Activated naive CD8-positive, alpha-beta T cell treated with anti-CD3 and anti-CD28 coated beads, Interleukin-2, amount 50 U/mL, for 24 hours (primary cell): ENCODE measurements around the gene ANXA2.
A peak's percentile ranks its signal among the peaks of the same experiment; 100 is the strongest.

ENCODE experiments used
- ATAC-seq: fragments of 150-1000 bp; cut with Tn5 transposase; one replicate; pipeline ENCODE4 v1.10.0; 2021
- DNase-seq: peaks from one replicate; pipeline ENCODE4 v3.0.0; 2021
- H3K27ac Mint-ChIP-seq: one replicate; pipeline ENCODE4 v1.8.0; 2021; ENCODE audit warnings: mild to moderate bottlenecking, mixed read lengths
- H3K27me3 Mint-ChIP-seq: one replicate; pipeline ENCODE4 v1.8.0; 2021; ENCODE audit warnings: mixed read lengths
- H3K36me3 Mint-ChIP-seq: one replicate; pipeline ENCODE4 v1.8.0; 2021; ENCODE audit warnings: low read depth, mixed read lengths
- H3K4me1 Mint-ChIP-seq: one replicate; pipeline ENCODE4 v1.8.0; 2021; ENCODE audit warnings: mixed read lengths
- H3K4me3 Mint-ChIP-seq: one replicate; pipeline ENCODE4 v1.8.0; 2021; ENCODE audit warnings: mild to moderate bottlenecking, moderate library complexity, mixed read lengths
- H3K9me3 Mint-ChIP-seq: one replicate; pipeline ENCODE4 v1.8.0; 2021; ENCODE audit warnings: mixed read lengths

ANXA2 gene

GRCh38 chr15:60355148-60355857, 42.5 kb downstream of the ANXA2 start:
- Mint-ChIP-seq H3K4me3 (no peak overlapping the region), H3K27me3 (no peaks in the 10 kb centered on the region), H3K4me1 (peaks cover 5% of the 10 kb centered on the region), H3K27ac (no peak overlapping the region), H3K9me3 (peaks cover 7% of the 10 kb centered on the region), H3K36me3 (peaks cover 58% of the 10 kb centered on the region)
- DNase-seq = no peak
- ATAC-seq = no peak

DNA sequence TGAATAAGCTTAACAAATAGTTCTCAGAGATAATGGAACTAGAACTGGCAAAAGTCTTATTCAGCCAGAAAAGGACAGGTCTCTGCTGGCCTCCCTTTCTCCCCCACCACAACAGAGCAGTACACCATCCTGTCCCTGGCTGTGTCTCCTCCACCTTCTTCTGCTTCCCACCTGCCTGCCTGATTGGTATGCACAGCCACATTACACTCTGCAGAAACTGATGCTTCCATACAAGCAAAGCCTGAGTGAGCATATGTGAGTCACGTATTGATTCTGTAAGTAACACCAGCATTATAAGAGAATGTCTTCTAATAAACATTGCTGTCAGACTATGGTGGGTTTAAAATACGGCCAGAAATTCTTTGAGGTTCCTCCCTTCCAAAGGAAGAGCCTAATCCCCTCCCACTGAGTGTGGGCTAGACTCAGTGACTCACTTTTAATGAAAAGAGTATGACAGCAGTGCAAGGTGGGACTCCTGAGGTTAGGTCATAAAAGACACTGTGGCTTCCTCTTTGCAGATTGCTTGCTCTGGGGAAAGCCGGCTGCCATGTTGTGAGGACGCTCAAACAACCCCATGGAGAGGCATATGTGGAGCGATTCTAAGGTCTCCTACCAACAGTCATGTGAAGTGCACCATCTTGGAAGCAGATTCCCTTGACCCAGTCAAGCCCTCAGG, 44.4 kb downstream of the ANXA2 start:
- Mint-ChIP-seq H3K27ac (no peak overlapping the region), H3K27me3 (no peaks in the 10 kb centered on the region), H3K4me1 (peaks cover 5% of the 10 kb centered on the region), H3K36me3 (peaks cover 56% of the 10 kb centered on the region), H3K4me3 (no peak overlapping the region), H3K9me3 (peaks cover 7% of the 10 kb centered on the region)
- peak; percentile 43 for ATAC-seq
- DNase-seq = no peak

DNA sequence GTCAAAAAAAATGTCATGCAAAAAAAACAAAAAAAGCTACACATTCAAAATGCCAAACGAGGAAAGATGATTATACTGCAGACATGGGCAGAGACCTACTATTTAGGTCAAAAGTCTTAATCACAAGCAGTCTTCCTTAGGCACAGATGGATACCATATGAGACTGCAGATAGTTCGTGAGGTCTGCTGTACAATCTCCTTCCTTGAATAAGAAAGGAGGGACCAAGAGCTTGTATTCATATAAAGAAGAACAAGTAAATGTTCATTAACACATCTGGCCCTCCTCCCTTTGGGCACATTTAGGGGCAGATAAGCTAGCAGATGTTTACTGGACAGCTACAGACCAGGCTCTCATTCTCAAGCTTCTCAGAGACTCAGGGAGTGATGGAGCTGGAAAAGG, 45.3 kb downstream of the ANXA2 start:
- H3K4me1 Mint-ChIP-seq = peaks cover 5% of the 10 kb centered on the region
- no peak for ATAC-seq
- no peak for DNase-seq
- H3K9me3 Mint-ChIP-seq = peaks cover 7% of the 10 kb centered on the region
- H3K27me3 Mint-ChIP-seq = no peaks in the 10 kb centered on the region
- H3K36me3 Mint-ChIP-seq = peaks cover 60% of the 10 kb centered on the region
- no peak overlapping the region for H3K27ac Mint-ChIP-seq
- no peak overlapping the region for H3K4me3 Mint-ChIP-seq

DNA sequence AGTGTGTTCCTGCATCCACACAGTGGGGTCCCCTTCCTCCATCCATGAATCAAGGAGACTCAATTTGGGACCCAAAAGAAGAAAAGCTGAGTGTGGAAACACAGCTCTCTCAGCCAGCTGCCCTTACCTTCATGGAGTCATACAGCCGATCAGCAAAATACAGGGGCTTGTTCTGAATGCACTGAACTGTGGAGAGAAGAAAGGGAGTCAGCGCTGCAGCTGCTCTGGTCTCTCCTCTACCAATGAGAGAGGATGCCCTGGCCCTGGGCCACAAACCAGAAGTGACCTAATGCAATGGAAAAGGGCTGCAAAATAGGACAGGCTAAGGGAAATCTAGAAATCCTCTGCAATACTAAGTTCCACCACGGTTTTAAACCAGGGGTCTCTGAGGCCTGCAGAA, 46.7 kb downstream of the ANXA2 start:
- Mint-ChIP-seq H3K4me3 (no peak overlapping the region), H3K9me3 (peaks cover 7% of the 10 kb centered on the region), H3K27ac (no peak overlapping the region), H3K27me3 (no peaks in the 10 kb centered on the region), H3K36me3 (peaks cover 62% of the 10 kb centered on the region), H3K4me1 (peaks cover 5% of the 10 kb centered on the region)
- DNase-seq (no peak), ATAC-seq (no peak)

DNA sequence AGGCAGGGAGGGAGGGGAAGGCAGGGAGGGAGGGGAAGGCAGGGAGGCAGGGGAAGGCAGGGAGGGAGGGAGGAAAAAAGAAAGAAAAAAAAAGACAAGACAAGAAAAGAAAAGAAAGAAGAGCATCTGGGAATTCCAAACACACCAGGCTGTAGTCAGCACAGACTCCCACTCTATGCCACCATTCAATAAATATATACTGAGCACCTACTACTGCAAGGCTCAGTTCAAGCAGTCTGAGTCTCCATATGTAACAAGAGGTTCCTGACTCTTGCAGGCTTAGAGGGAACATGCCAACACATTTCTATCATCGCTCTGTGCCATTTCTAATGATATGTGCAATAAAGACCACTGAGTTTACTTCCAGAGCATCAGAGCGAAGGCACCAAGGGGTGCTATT, 47.7 kb downstream of the ANXA2 start:
- DNase-seq (no peak), ATAC-seq (no peak)
- Mint-ChIP-seq H3K4me1 (peaks cover 5% of the 10 kb centered on the region), H3K9me3 (peaks cover 7% of the 10 kb centered on the region), H3K4me3 (no peak overlapping the region), H3K36me3 (peaks cover 54% of the 10 kb centered on the region), H3K27me3 (no peaks in the 10 kb centered on the region), H3K27ac (no peak overlapping the region)

DNA sequence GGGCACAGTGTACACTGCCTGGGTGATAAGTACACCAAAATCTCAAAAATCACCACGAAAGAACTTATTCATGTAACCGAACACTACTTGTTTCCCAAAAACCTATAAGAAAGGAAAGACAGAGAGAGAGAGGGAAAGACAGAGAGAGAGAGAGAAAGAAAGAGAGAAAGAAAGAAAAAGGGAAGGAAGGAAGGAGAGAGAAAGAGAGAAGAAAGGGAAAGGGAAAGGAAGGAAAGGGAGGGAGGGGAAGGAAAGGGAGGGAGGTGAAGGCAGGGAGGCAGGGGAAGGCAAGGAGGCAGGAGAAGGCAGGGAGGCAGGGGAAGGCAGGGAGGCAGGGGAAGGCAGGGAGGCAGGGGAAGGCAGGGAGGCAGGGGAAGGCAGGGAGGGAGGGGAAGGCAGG, 48.2 kb downstream of the ANXA2 start:
- peaks cover 7% of the 10 kb centered on the region for H3K9me3 Mint-ChIP-seq
- H3K27me3 Mint-ChIP-seq = no peaks in the 10 kb centered on the region
- H3K4me1 Mint-ChIP-seq = peaks cover 5% of the 10 kb centered on the region
- H3K27ac Mint-ChIP-seq = no peak overlapping the region
- peaks cover 49% of the 10 kb centered on the region for H3K36me3 Mint-ChIP-seq
- H3K4me3 Mint-ChIP-seq = no peak overlapping the region
- ATAC-seq (no peak), DNase-seq (no peak)

DNA sequence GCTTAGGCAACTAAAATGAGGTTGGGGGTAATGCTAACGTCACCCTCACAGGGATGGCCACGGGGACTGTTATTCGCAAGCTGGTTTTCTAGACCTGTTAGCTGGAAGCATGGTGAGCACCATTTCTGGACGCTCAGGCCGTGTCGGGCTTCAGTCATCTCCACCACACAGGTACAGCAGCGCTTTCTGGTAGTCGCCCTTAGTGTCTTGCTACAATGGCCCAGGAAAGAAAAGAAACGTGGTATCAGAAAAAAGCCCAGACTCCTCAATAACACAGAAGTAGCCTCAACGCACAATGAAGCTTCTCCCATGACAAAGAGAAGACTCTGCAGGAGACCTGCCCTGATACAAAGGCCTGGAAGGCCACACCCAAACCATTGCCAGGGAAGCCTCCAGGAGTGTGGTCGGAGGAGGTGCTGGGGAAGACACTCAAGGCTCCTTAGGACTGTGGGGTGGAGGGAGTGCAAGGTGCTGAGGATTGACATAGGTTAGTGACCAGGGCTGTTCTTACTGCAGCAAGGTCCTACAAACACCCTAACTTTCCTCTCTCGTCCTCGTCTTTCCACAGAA, 50.2 kb downstream of the ANXA2 start:
- Mint-ChIP-seq H3K4me3 (no peak overlapping the region), H3K27ac (no peak overlapping the region), H3K36me3 (peaks cover 32% of the 10 kb centered on the region), H3K9me3 (no peaks in the 10 kb centered on the region), H3K27me3 (no peaks in the 10 kb centered on the region), H3K4me1 (no peaks in the 10 kb centered on the region)
- no peak for DNase-seq
- ATAC-seq = no peak

- Mint-ChIP-seq H3K36me3 (peaks cover 23% of the 10 kb centered on the region), H3K9me3 (no peaks in the 10 kb centered on the region), H3K27me3 (no peaks in the 10 kb centered on the region), H3K4me1 (no peaks in the 10 kb centered on the region), H3K4me3 (no peak overlapping the region), H3K27ac (no peak overlapping the region)
- DNase-seq (no peak), ATAC-seq (no peak)
Measured at GRCh38 chr15:60346653-60347052, 51.1 kb downstream of the ANXA2 start.

GRCh38 chr15:60346077-60346476, 51.7 kb downstream of the ANXA2 start:
- no peaks in the 10 kb centered on the region for H3K4me1 Mint-ChIP-seq
- no peaks in the 10 kb centered on the region for H3K27me3 Mint-ChIP-seq
- DNase-seq (no peak), ATAC-seq (no peak)
- no peaks in the 10 kb centered on the region for H3K9me3 Mint-ChIP-seq
- H3K36me3 Mint-ChIP-seq = peaks cover 23% of the 10 kb centered on the region
- no peak overlapping the region for H3K4me3 Mint-ChIP-seq
- no peak overlapping the region for H3K27ac Mint-ChIP-seq

DNA sequence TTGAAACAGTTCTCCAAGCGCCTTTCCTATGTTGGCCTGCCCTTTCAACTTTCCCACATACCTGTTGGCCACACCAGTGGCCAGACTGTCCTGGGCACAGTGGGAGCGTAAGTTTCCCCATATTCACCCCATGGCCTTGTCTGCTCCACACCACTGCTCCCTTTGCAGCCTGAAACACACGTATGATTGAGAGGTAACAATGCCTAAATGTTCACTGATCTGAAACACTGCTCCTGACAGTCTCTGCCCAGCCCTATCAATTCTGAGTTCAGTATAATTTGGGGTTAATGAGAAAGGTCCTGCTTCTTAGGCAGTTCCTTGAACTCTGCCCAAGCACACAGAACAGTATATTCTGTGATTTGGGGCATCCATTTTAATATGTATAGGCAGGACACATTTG, 52.2 kb downstream of the ANXA2 start:
- Mint-ChIP-seq H3K27ac (no peak overlapping the region), H3K9me3 (no peaks in the 10 kb centered on the region)
- no peak for ATAC-seq

DNA sequence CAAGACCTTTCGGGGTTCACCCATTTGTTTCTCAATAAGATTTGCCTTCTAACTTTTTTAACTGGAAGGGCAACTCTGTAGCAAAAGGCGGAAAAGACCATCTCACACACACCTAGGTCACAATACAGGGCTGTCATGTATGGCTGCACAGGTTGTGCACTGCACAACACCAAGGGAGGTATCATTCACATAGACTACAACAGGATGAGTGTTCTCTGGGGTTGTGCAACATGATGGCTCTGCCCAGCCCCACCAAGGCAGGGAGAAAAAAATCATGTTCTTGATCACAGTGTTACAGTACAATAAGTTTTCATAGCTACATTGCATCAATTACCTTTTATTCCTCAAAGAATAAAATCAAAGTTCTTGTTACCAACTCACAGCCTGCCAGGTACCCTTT, 52.8 kb downstream of the ANXA2 start:
- DNase-seq (no peak), ATAC-seq (no peak)
- Mint-ChIP-seq H3K27me3 (no peaks in the 10 kb centered on the region), H3K27ac (no peak overlapping the region), H3K4me3 (no peak overlapping the region), H3K4me1 (no peaks in the 10 kb centered on the region), H3K36me3 (peaks cover 20% of the 10 kb centered on the region), H3K9me3 (no peaks in the 10 kb centered on the region)

More for the DNA sequence above, 52.2 kb downstream of the ANXA2 start:
- Mint-ChIP-seq H3K4me1 (no peaks in the 10 kb centered on the region), H3K36me3 (peaks cover 23% of the 10 kb centered on the region), H3K4me3 (no peak overlapping the region), H3K27me3 (no peaks in the 10 kb centered on the region)
- DNase-seq = no peak

DNA sequence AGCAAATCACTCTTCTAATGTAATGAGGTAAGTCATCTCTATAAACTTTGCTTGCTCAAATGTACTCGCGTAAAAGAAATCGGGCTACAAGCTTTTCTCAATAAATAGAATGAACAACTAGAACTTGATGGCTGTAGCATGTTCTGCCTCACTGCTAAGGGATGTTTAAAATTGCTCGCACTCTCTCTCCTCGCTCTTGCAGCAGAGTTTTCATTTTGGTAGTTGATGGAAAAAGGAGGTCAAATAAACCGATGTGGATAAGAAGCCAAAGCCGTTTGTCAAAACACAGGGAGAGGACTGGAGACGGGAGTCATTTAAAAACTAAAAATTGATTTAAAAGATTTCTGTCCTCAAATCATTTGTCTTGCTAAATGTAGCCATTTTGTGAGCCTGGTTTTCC, 53.3 kb downstream of the ANXA2 start:
- no peaks in the 10 kb centered on the region for H3K27me3 Mint-ChIP-seq
- H3K36me3 Mint-ChIP-seq = peaks cover 20% of the 10 kb centered on the region
- H3K4me3 Mint-ChIP-seq = no peak overlapping the region
- no peaks in the 10 kb centered on the region for H3K4me1 Mint-ChIP-seq
- no peak for ATAC-seq
- no peak for DNase-seq
- H3K27ac Mint-ChIP-seq = no peak overlapping the region
- no peaks in the 10 kb centered on the region for H3K9me3 Mint-ChIP-seq

DNA sequence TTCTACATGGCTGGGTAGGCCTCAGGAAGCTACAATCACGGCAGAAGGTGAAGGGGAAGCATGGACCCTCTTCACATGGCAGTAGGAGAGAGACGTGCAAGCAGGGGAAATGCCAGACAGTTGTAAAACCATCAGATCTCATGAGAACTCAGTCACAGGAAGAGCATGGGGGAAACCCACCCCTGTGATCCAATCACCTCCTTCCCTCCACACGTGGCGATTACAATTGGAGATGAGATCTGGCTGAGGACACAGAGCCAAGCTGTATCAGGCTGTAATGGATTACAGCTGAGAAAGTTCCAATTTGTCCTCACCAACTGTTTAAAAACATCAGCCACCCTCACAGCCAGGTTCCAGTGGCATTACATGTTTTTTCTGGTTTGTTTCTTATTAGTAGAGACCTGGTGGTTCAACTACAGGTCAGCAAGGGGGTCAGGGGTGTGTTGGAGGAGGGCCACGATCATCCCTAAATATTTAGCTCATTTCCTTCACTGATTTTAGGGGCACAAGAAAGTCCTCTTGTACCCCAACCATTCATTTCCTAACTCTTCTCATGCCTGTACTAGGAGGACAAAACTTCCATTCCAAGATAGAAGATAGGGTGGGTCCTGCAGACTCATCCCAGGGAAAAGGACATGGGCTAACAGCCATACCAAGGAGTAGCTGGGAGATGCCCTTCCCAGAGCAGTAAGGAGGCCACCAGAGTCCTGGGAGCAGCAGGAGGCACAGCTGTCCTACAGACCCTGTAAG, 54.4 kb downstream of the ANXA2 start:
- no peak overlapping the region for H3K27ac Mint-ChIP-seq
- DNase-seq = no peak
- H3K4me3 Mint-ChIP-seq = no peak overlapping the region

DNA sequence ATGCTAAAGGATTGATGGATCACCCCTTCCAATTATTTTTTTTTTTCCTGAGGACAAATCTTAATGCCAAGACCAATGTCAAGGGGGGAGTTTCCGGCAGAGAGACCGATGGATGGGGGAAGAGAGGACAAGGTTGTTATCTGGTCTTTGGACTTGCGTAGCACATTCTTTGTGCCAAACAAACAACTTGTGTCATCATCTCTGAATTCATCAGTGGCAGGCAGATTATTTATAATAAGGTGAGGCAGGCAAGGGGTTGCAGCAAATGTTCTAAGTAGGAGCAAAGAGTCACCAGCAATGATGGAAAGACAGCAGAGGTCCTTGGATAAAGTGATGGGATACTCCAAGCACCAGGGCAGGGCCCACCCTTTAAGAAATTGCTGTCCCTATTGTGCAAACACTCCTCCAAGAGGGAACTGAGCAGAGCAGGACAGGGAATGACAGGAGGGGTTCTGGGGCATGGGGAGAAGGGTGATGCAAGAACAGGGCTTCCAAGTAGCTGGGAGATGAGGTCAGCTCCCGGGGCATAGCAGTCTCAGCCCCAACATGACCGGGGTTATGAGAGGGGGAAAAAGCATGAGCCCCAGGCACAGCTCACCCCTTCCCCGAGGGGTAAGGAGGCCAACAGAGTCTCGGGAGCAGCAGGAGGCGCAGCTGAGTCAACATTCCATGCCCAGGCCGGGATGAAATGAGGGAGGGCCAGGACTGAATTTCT, 57.4 kb downstream of the ANXA2 start:
- ATAC-seq (no peak), DNase-seq (no peak)
- Mint-ChIP-seq H3K9me3 (no peaks in the 10 kb centered on the region), H3K4me1 (no peaks in the 10 kb centered on the region), H3K27me3 (no peaks in the 10 kb centered on the region), H3K36me3 (no peaks in the 10 kb centered on the region), H3K4me3 (no peak overlapping the region), H3K27ac (no peak overlapping the region)

More for the DNA sequence above, 54.4 kb downstream of the ANXA2 start:
- Mint-ChIP-seq H3K9me3 (no peaks in the 10 kb centered on the region), H3K27me3 (no peaks in the 10 kb centered on the region), H3K4me1 (no peaks in the 10 kb centered on the region), H3K36me3 (peaks cover 15% of the 10 kb centered on the region)
- no peak for ATAC-seq
